ENCODE results near the gene CCNL1.

Gene CCNL1

DNA sequence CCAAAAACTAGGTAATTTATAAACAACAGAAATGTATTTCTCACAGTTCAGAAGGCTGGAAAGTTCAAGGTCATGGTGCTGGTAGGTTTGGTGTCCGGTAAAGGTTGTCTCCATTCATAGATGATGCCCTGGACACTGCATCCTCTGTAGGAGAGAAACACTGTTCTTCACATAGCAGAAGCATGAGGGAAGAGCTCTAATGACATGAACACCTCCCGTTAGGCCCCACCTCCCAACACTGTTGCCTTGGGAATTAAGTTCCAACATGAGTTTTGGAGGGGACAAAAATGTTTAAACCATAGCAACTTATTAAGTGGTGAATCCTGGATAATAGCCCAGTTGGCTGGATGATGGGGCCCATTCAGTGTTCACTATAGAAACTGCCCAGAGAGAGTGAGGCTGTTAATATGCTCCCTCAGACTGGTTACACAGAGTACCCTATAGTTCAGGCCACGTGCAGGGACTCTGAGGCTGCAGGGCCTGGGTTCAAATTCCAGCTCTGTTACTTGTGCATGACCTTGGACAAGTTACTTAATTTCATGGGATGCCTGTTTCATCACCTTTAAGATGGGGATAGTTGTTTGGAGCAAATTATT, 37.0 kb downstream of the CCNL1 start:
- DNase-seq (ENCODE audit: low read depth) = no peak

DNA sequence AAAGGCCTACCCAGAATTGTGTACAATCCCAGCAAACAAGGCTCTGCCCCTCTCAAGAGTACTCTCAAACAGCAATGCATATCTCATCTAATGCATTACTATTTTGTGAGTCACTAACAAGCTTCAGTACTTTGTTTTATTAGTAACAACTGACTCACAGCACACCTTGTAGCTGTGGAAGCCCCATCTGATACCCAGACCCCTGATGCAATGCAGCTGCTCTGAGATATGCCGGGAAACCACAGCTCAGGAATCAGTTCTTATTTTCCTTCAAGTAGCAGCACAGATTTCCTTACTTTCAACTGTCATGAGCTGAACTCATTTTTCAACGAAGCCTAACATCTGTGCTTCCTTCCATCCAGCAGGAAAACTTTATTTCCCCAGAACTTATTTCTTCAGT, 37.8 kb downstream of the CCNL1 start:
- peak; percentile 99 for DNase-seq (ENCODE audit: low read depth)

DNA sequence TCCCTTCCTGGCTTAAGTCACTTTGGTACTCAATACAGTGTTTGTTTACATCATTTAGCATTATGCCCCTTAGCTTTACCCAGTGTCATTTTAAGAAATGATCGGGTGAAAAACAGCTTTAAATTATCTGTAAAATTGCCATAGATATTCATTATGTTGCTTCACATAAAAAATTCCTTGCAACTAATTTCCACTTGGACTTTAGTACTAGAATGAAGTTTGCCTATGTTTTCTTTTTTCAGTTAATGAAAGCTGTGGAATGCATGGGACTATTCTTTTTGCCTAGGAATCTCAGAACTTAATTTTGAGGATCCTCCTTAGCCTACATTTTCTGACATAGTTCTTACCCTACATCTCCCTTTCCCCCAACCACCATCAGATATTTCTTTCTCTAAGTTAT, 38.4 kb downstream of the CCNL1 start:
- no peak for DNase-seq (ENCODE audit: low read depth)

GRCh38 chr3:157120071-157120892, 39.7 kb downstream of the CCNL1 start:
- no peak for DNase-seq (ENCODE audit: low read depth)

DNA sequence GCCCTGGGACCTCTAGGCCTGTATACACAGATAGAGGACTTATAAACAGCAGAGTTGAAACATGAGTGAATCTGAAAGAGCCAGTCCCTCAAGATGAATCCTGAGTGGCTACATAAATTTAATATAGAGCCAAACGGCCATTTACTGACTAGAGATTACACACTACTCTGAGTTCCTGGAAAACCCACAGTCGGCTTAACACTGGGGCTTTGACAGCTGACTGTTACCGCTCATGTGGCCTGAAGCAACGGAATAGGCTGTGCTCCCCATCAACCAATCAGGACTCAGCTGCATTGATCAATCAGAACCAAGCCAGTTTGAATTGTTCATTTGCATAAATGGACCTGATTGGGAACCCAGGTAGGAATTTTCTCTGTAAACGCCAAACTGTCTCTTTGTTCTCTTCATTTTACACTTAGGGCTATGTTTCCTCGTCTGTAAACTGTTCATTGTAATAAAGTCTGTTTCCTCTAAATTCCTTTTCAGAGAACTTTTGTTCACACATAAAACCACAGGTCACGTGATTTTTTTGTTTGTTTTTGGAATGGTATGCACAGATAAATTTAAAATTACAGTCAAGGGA, 40.5 kb downstream of the CCNL1 start:
- DNase-seq (ENCODE audit: low read depth) = no peak

DNA sequence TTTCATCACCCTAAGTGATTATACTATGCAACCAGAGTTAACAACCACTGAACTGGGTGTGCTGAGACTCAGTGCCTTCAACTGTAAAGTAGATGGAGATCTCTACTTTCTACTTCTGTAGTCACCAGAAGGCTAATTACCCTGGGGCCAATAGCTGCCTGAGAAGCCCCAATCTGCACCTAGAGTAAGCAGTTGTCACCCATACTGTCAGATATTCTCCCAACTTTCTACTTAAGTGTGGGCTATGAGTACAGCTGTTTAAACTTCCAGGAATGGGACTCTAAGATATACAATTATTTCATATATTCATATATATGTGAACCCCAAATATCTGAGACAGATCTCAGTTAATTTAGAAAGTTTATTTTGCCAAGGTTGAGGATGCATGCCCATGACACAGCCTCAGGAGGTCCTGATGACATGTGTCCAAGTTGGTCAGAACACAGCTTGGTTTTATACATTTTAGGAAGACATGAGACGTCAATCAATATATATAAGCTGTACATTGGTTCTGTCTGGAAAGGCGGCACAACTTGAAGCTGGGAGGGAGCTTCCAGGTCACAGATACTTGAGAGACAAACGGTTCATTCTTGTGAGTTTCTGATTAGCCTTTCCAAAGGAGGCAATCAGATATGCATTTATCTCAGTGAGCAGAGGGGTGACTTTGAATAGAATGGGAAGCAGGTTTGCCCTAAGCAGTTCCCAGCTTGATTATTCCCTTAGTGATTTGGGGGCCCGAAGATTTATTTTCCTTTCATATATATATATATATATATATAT, 41.9 kb downstream of the CCNL1 start:
- DNase-seq (ENCODE audit: low read depth) = no peak

DNA sequence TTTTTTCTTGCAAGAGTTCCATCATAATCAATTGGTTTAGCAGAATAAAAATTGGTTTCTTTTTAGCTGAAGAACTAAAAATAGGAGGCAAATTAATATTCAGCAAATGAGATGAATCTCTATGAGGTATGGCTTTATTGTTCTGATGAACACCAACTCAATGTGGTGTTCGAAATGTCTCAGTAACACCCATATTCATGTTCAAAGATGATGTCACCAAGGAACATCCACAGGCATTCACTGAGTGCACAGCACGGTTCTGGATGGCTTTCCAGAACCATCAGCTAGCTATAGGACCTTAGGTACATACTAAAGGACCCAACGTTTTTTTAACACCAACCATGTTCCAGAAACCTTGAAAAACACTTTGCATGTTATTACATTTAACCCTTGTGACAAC, 42.7 kb downstream of the CCNL1 start:
- no peak for DNase-seq (ENCODE audit: low read depth)

- no peak for DNase-seq (ENCODE audit: low read depth)
These were observed 43.9 kb downstream of the CCNL1 start for GRCh38 chr3:157116017-157116416.

DNA sequence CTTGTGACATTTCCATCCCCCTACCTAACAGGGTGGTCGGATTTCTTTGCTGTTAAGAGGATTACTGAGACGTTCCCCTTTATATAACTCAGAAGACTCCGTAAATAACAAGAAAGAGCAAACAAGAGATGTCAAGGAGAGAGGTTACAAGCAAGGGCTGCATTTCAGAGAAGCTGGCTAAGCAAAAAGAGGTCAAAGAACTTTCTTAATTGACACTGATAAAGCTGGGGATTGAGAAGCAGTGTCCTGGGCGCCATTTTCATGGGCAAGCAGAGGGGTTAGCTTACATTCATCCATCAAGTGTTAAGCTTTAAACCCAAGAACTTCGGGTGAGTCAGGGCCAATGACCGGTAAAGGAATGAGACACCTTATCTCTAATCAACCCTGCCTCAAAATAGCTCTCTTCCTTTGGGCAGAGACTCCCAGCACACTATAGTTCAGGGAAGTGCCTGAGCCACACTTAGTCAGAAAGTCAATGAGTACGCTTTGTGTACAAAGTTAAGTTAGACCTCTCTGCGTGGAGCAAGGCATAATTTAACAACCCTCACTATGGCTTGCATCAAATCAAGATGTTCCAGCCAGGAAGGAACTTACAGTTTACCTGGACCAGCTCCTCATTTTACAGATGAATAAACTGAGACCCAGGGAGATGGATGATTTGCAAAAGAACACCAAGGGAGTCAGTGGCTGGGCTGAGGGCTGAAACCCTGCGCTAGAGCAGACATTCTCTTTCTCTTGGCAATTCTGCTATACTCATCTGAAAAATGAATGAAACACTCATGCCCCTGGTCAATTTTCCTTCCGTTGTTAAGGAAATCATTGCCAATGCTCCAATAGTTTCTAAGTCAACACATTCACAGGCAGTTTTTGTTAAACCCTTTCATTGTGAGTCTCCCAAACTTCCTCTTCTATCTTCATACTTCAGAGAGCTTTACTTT, 44.6 kb downstream of the CCNL1 start:
- DNase-seq (ENCODE audit: low read depth) = peak; percentile 95

DNA sequence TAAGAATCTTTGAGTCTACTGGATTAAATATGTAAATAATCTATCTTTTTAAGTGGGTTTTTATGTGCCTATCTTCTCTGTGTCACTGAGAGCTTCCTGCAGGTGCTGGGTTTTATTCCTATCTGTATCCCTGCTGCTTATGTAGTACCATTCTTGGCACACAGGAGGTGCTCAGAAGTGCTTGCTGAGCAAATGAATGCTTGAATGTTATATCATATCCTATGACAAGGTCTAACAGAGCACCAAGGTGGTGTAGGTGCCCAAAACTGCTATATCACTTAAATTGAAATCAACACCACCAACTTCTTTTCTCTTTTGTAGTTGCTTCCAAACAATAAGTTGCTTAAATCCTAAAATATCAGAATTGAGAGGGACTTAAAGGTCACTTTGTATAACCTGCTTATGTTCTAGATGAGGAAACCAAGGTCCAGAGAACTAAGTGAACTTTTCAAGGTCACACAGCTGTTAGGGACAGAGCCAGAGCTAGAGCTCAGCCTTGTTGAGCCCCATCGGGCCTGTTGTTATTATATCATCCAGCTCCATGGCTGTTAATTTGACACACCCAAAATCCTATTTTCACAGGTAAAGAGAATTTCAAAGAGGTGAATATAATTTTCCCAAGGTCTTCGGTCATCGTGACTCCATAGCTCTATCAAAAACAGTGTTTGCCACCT, 46.0 kb downstream of the CCNL1 start:
- DNase-seq (ENCODE audit: low read depth) = no peak

GRCh38 chr3:157112536-157112935, 47.4 kb downstream of the CCNL1 start:
- peak; percentile 69 for DNase-seq (ENCODE audit: low read depth)

DNA sequence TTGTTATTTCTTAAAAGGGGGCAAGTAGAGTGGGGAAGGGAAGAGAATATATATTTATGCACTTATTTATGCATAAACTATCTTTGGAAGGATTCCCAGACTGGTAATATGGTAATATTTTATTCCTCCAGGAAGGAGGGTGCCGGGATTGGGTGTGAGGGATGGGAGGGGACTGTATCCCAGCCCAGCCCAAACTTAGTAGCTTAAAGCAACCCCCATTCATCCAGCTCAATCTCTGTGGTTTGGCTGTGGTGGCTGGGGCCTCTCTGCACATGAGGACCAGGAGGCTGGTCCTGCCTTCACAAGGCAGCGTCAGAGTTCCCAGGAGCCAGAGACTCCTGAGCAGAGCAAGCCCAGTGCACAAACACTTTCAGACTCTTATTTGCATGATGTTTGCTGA, 48.4 kb downstream of the CCNL1 start:
- peak; percentile 79 for DNase-seq (ENCODE audit: low read depth)

- DNase-seq (ENCODE audit: low read depth) = peak; percentile 65
These were observed 49.1 kb downstream of the CCNL1 start for GRCh38 chr3:157110761-157111278.

DNA sequence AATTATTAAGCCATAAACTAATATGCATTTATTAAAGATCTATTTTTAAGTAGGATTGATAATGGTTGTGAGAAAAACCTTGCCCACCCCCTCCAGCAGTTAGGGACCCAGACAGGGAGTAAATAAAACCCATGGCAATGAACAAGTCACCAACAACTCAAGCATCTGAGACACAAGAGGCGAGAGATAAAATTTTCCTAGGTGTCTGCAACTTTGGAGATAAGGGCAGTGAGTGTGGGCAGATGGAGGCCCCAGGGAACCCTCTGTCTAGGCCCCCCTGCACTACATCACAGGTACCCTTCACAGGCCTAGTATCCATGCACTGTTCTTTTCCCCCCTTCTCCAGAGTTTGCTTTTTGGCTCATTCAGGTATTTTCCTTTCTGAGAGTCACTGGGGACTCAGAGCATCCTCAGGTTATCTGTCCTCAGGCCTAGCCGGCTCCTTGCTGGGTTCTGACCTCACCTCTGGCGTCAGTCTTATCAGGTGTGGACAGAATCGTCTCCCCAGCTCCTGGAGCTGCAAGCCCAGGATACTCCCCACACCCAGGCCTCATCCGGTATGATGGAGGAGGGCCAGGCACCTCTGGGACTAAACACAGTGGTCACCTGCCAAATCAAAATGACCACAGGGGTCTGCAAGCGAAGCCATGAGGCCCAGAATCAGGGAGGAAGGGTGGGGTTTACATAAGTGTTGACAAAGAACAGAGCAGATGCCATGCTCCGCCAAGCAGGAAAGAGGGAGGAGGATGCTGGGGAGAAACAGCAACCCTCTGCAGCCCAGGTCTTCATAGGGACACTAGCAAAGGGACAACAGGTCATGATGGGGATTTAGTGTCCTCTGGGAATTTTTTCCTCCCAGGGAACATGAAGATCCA, 50.4 kb downstream of the CCNL1 start:
- DNase-seq (ENCODE audit: low read depth) = no peak

DNA sequence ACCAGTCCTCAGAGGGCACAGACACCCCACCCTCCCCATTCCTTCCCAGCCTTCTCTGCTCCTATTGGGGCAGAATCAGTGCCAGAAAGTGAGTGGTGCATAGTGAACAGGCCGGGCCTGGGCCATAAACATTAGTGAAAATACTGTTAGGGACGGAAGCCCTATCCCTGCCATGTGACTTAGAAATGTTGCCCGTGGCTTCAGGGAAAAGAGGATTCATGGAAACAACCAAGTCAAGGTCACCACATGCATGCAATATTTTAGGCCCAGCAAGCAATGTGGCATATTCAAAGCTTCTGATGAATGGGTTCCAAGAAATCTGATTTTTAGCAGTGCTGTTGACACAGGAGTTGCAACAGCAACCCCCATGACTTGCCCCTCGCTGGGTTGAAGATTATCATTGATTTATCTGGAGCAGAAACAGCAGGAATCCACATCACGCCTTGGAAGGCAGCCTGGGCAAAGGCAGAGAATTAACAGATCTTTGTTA, 52.3 kb downstream of the CCNL1 start:
- DNase-seq (ENCODE audit: low read depth) = peak; percentile 89

- no peak for DNase-seq (ENCODE audit: low read depth)
These were observed 52.9 kb downstream of the CCNL1 start for GRCh38 chr3:157107037-157107436.

DNA sequence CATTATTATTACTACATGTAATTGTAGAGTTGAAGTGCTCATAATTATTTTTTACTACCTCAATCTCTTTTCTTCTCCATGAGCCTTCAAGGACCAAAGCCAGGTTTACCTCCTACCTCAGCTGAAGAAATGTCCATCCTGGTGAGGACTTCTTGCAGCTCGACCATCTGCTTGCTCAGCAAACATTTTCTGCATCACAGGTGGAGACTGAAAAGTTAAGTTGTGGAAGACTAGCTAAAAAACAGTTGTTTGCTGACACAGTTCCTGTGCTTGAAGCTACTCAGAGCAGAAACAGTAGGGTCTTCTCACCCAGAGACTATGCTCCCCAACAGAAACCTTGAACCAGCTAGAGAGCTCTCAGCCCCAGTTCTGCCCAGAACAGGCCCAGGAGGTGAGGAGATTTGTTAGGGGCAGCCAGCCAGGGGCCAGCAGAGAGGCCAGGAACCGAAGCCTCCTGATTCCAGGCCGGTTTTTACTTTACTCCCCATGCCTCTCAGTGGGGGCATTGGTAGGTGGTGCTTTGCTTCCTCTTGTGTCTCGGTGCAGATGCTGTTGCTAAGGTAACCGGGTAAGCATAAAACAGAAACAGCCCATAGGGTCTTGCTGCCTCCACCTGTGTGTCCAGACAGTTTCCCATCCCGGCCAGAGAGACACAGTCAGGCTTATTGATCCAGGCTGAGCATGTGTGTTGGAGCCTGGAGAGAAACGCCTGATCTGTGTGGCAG, 54.9 kb downstream of the CCNL1 start:
- DNase-seq (ENCODE audit: low read depth) = no peak

- peak; percentile 72 for DNase-seq (ENCODE audit: low read depth)
These were observed 55.4 kb downstream of the CCNL1 start for GRCh38 chr3:157104521-157104920.

DNA sequence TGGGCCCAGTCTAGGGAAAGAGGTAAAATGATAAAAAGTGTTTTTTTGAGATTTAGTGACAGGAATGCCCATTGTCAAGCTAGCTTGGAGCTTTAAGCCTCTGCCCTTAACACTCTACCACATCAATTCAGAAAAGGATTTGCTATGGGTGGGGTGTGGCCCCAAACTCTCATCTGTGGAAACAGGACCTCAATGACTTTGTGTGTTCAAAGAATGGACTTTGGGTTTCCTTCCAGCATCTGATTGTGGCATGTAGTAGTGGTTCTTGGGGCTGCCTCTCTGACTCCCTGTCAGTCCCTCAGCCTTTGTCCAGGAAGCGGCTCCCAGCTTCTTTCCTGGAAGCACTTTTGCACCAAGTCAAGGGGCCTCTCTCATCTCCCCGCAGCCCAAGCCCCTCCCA, 56.1 kb downstream of the CCNL1 start:
- DNase-seq (ENCODE audit: low read depth) = no peak

Measured in amniotic epithelial cell (primary cell).